ENCODE results near the gene AGTRAP.

Gene AGTRAP

DNA sequence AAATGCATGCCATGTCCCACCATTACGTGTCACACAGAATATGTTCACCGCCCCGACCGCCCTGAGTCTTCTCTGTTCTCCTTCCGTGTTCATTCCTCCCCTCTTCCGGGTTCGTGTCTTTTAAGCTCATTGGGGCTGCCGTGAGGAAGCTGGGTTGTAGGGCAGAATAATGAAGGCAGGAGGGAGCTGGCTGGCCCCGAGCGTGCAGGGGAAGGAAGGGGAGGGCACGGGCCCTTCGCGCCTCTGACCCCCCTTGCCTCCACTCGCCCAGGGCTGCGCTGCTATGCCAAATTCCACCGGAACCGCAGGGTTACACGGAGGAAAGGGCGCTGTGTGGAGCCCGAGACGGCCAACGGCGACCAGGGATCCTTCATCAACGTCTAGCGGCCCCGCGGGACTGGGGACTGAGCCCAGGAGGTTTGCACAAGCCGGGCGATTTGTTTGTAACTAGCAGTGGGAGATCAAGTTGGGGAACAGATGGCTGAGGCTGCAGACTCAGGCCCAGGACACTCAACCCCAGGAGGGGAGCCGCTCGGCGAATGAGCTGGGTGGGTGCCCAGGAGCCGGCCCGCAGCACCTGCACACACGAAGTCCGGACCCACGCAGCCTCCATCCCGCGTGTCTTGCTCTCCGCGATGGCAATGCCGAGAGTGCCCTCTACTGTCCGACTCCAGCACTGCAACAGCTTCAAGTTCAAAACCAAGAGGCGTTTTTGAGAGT, 16.5 kb upstream of the AGTRAP start (continued):
- TF ChIP-seq, protein P1, sequence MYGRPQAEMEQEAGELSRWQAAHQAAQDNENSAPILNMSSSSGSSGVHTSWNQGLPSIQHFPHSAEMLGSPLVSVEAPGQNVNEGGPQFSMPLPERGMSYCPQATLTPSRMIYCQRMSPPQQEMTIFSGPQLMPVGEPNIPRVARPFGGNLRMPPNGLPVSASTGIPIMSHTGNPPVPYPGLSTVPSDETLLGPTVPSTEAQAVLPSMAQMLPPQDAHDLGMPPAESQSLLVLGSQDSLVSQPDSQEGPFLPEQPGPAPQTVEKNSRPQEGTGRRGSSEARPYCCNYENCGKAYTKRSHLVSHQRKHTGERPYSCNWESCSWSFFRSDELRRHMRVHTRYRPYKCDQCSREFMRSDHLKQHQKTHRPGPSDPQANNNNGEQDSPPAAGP (tag by site-specific recombination; IDR thresholded peaks at IDR 0.05), result 0 out of 2 replicates have a peak, but pooled peaks have one; percentile 13
- no peak for TF ChIP-seq SCRT2 (tag by site-specific recombination; IDR thresholded peaks at IDR 0.05)
- TF ChIP-seq ZNF501 (tag by site-specific recombination; IDR thresholded peaks at IDR 0.05), result peak; percentile 44; the same call in 1 of the 2 replicates
- TF ChIP-seq ZNF138 (tag by site-specific recombination; IDR thresholded peaks at IDR 0.05; ENCODE audit: borderline replicate concordance), result no peak
- no peak for TF ChIP-seq ZNF354C (tag by site-specific recombination; IDR thresholded peaks at IDR 0.05; ENCODE audit: borderline replicate concordance, low read depth)
- no peak for TF ChIP-seq TCF7L2 (IDR thresholded peaks at IDR 0.05; ENCODE audit: borderline replicate concordance, low read depth, low read length)
- no peak for TF ChIP-seq ZNF777 (tag by site-specific recombination; IDR thresholded peaks at IDR 0.05; ENCODE audit: borderline replicate concordance)
- TF ChIP-seq SETDB1 (IDR thresholded peaks at IDR 0.05; ENCODE audit: insufficient read length, low read length), result no peak
- no peak for TF ChIP-seq ZNF768 (tag by site-specific recombination; IDR thresholded peaks at IDR 0.05)
- TF ChIP-seq, protein P2, sequence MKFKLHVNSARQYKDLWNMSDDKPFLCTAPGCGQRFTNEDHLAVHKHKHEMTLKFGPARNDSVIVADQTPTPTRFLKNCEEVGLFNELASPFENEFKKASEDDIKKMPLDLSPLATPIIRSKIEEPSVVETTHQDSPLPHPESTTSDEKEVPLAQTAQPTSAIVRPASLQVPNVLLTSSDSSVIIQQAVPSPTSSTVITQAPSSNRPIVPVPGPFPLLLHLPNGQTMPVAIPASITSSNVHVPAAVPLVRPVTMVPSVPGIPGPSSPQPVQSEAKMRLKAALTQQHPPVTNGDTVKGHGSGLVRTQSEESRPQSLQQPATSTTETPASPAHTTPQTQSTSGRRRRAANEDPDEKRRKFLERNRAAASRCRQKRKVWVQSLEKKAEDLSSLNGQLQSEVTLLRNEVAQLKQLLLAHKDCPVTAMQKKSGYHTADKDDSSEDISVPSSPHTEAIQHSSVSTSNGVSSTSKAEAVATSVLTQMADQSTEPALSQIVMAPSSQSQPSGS (tag by site-specific recombination; IDR thresholded peaks at IDR 0.05; ENCODE audit: low read depth), result no peak
- no peak for TF ChIP-seq ZSCAN16 (tag by site-specific recombination; IDR thresholded peaks at IDR 0.05)
- TF ChIP-seq ZNF48 (tag by site-specific recombination; IDR thresholded peaks at IDR 0.05), result no peak
- TF ChIP-seq GFI1B (tag by site-specific recombination; IDR thresholded peaks at IDR 0.05), result no peak
- TF ChIP-seq SP2 (tag by site-specific recombination; IDR thresholded peaks at IDR 0.05), result no peak
- no peak for TF ChIP-seq ZNF140 (tag by site-specific recombination; IDR thresholded peaks at IDR 0.05)
- TF ChIP-seq, protein P3, sequence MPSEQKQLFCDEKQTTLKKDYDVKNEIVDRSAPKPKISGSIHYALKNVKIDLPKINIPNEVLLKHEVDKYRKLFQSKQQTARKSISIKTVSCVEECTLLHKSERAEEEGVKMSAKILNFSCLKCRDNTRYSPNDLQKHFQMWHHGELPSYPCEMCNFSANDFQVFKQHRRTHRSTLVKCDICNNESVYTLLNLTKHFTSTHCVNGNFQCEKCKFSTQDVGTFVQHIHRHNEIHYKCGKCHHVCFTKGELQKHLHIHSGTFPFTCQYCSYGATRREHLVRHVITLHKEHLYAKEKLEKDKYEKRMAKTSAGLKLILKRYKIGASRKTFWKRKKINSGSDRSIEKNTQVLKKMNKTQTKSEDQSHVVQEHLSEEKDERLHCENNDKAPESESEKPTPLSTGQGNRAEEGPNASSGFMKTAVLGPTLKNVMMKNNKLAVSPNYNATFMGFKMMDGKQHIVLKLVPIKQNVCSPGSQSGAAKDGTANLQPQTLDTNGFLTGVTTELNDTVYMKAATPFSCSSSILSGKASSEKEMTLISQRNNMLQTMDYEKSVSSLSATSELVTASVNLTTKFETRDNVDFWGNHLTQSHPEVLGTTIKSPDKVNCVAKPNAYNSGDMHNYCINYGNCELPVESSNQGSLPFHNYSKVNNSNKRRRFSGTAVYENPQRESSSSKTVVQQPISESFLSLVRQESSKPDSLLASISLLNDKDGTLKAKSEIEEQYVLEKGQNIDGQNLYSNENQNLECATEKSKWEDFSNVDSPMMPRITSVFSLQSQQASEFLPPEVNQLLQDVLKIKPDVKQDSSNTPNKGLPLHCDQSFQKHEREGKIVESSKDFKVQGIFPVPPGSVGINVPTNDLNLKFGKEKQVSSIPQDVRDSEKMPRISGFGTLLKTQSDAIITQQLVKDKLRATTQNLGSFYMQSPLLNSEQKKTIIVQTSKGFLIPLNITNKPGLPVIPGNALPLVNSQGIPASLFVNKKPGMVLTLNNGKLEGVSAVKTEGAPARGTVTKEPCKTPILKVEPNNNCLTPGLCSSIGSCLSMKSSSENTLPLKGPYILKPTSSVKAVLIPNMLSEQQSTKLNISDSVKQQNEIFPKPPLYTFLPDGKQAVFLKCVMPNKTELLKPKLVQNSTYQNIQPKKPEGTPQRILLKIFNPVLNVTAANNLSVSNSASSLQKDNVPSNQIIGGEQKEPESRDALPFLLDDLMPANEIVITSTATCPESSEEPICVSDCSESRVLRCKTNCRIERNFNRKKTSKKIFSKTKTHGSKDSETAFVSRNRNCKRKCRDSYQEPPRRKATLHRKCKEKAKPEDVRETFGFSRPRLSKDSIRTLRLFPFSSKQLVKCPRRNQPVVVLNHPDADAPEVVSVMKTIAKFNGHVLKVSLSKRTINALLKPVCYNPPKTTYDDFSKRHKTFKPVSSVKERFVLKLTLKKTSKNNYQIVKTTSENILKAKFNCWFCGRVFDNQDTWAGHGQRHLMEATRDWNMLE (tag by site-specific recombination; conservative IDR thresholded peaks at IDR 0.05; ENCODE audit: low read depth), result no peak
- peak; percentile 85 for TF ChIP-seq ZNF654 (tag by site-specific recombination; IDR thresholded peaks at IDR 0.05; ENCODE audit: low read depth)
- no peak for TF ChIP-seq ZNF621 (tag by site-specific recombination; IDR thresholded peaks at IDR 0.05)
- TF ChIP-seq GLI2 (tag by site-specific recombination; IDR thresholded peaks at IDR 0.05; ENCODE audit: borderline replicate concordance, low read depth), result no peak
- TF ChIP-seq ZNF76 (tag by site-specific recombination; IDR thresholded peaks at IDR 0.05; ENCODE audit: borderline replicate concordance, low read depth), result no peak
- TF ChIP-seq ZNF561 (tag by site-specific recombination; IDR thresholded peaks at IDR 0.05; ENCODE audit: borderline replicate concordance), result 0 out of 2 replicates have a peak, but pooled peaks have one; percentile 34
- TF ChIP-seq, protein P4, sequence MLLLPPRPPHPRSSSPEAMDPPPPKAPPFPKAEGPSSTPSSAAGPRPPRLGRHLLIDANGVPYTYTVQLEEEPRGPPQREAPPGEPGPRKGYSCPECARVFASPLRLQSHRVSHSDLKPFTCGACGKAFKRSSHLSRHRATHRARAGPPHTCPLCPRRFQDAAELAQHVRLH (tag by site-specific recombination; IDR thresholded peaks at IDR 0.05), result 0 out of 2 replicates have a peak, but pooled peaks have one; percentile 10
- TF ChIP-seq ZNF843 (tag by site-specific recombination; IDR thresholded peaks at IDR 0.05), result no peak
- TF ChIP-seq TRIM28 (IDR thresholded peaks at IDR 0.05; ENCODE audit: borderline replicate concordance, low read length), result no peak
- no peak for TF ChIP-seq ZNF416 (tag by site-specific recombination; IDR thresholded peaks at IDR 0.05)
- TF ChIP-seq ZNF16 (tag by site-specific recombination; IDR thresholded peaks at IDR 0.05; ENCODE audit: low read depth), result no peak
- no peak for TF ChIP-seq ZNF776 (tag by site-specific recombination; IDR thresholded peaks at IDR 0.05; ENCODE audit: borderline replicate concordance)
- 0 out of 2 replicates have a peak, but pooled peaks have one; percentile 42 for TF ChIP-seq ZSCAN30 (tag by site-specific recombination; IDR thresholded peaks at IDR 0.05)
- TF ChIP-seq ZFP3 (tag by site-specific recombination; IDR thresholded peaks at IDR 0.05; ENCODE audit: low read depth), result no peak
- TF ChIP-seq, protein P5, sequence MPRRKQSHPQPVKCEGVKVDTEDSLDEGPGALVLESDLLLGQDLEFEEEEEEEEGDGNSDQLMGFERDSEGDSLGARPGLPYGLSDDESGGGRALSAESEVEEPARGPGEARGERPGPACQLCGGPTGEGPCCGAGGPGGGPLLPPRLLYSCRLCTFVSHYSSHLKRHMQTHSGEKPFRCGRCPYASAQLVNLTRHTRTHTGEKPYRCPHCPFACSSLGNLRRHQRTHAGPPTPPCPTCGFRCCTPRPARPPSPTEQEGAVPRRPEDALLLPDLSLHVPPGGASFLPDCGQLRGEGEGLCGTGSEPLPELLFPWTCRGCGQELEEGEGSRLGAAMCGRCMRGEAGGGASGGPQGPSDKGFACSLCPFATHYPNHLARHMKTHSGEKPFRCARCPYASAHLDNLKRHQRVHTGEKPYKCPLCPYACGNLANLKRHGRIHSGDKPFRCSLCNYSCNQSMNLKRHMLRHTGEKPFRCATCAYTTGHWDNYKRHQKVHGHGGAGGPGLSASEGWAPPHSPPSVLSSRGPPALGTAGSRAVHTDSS (tag by site-specific recombination; IDR thresholded peaks at IDR 0.05), result no peak
- TF ChIP-seq KLF1 (tag by site-specific recombination; IDR thresholded peaks at IDR 0.05), result no peak
- peak; percentile 45 for TF ChIP-seq ZNF335 (tag by site-specific recombination; conservative IDR thresholded peaks at IDR 0.05)
